HEK293T (cell line): Measurements from ENCODE around the gene FAM78A.

Experiments used
- CTCF ChIA-PET: fragments of 350-600 bp; formaldehyde crosslinking; extraction: SDS; loops from one replicate; lab custom pipeline; 2021; ENCODE audit warnings: antibody characterized with exemption, inconsistent platforms; lab: Yijun Ruan, JAX
- POLR2A ChIA-PET: fragments of 350-600 bp; formaldehyde crosslinking; extraction: SDS; loops from one replicate; lab custom pipeline; 2020; ENCODE audit warnings: antibody characterized with exemption, inconsistent platforms; lab: Yijun Ruan, JAX
- DNase-seq: peaks from one replicate; pipeline ENCODE4 v3.0.0; 2012; ENCODE audit warnings: mixed read lengths; ENCODE audit errors: extremely low spot score
- ARNT ChIP-seq: fragments of 450-650 bp; IDR thresholded peaks from 2 replicates; pipeline ENCODE4 v1.6.1; 2017; ENCODE audit warnings: mild to moderate bottlenecking
- BHLHE40 ChIP-seq: fragments of 450-650 bp; IDR thresholded peaks from 2 replicates; pipeline ENCODE4 v1.6.1; 2016; ENCODE audit warnings: mild to moderate bottlenecking, moderate library complexity, borderline replicate concordance
- CTBP1 ChIP-seq: fragments of 450-650 bp; IDR thresholded peaks from 2 replicates; pipeline ENCODE4 v1.6.1; 2016; ENCODE audit warnings: borderline replicate concordance
- ELF4 ChIP-seq: fragments of 450-650 bp; IDR thresholded peaks from 2 replicates; pipeline ENCODE4 v1.6.1; 2017; ENCODE audit warnings: antibody characterized with exemption
- FOXA1 ChIP-seq: fragments of 450-650 bp; IDR thresholded peaks from 2 replicates; pipeline ENCODE4 v1.6.1; 2016; ENCODE audit warnings: mild to moderate bottlenecking
- FOXK2 ChIP-seq: fragments of 450-650 bp; IDR thresholded peaks from 2 replicates; pipeline ENCODE4 v1.6.1; 2016; ENCODE audit warnings: mild to moderate bottlenecking
- FOXM1 ChIP-seq: fragments of 450-650 bp; IDR thresholded peaks from 2 replicates; pipeline ENCODE4 v1.6.1; 2017; ENCODE audit warnings: mild to moderate bottlenecking, borderline replicate concordance
- HDGF ChIP-seq: fragments of 450-650 bp; IDR thresholded peaks from 2 replicates; pipeline ENCODE4 v1.6.1; 2017; ENCODE audit warnings: antibody characterized with exemption, borderline replicate concordance
- L3MBTL2 ChIP-seq: fragments of 450-650 bp; conservative IDR thresholded peaks from 2 replicates; pipeline ENCODE4 v1.6.1; 2016; ENCODE audit warnings: mild to moderate bottlenecking
- LEF1 ChIP-seq: fragments of 450-650 bp; IDR thresholded peaks from 2 replicates; pipeline ENCODE4 v1.6.1; 2017; ENCODE audit warnings: mild to moderate bottlenecking, borderline replicate concordance
- NFRKB ChIP-seq: fragments of 450-650 bp; IDR thresholded peaks from 2 replicates; pipeline ENCODE4 v1.6.1; 2016; ENCODE audit warnings: mild to moderate bottlenecking, moderate library complexity
- PKNOX1 ChIP-seq: fragments of 450-650 bp; IDR thresholded peaks from 2 replicates; pipeline ENCODE4 v1.6.1; 2016
- SP1 ChIP-seq: fragments of 450-650 bp; IDR thresholded peaks from 2 replicates; pipeline ENCODE4 v1.6.1; 2017
- SUZ12 ChIP-seq: fragments of 450-650 bp; IDR thresholded peaks from 2 replicates; pipeline ENCODE4 v1.6.1; 2016; ENCODE audit warnings: mild to moderate bottlenecking
- TARDBP ChIP-seq: fragments of 450-650 bp; IDR thresholded peaks from 2 replicates; pipeline ENCODE4 v1.6.1; 2016
- ZNF384 ChIP-seq: fragments of 450-650 bp; IDR thresholded peaks from 2 replicates; pipeline ENCODE4 v1.6.1; 2016

FAM78A gene

GRCh38 chr9:131298816-131299215 is 22.5 kb upstream of the FAM78A start:
- ChIA-PET POLR2A (no interaction called here), CTCF (no interaction called here)
- no peak for DNase-seq
- TF ChIP-seq FOXM1 (no peak), HDGF (no peak), PKNOX1 (no peak), FOXA1 (no peak), L3MBTL2 (no peak), FOXK2 (no peak), NFRKB (no peak), ELF4 (no peak), BHLHE40 (no peak), SP1 (no peak), TARDBP (no peak), SUZ12 (no peak), LEF1 (no peak), ARNT (no peak), ZNF384 (no peak), CTBP1 (no peak)

- no peak for TF ChIP-seq SUZ12
- TF ChIP-seq LEF1: no peak
- TF ChIP-seq HDGF: no peak
- TF ChIP-seq TARDBP: no peak
- TF ChIP-seq FOXM1: no peak
- TF ChIP-seq CTBP1: no peak
- no peak for TF ChIP-seq NFRKB
- no peak for TF ChIP-seq ARNT
- no peak for TF ChIP-seq FOXA1
- no peak for TF ChIP-seq FOXK2
- TF ChIP-seq BHLHE40: no peak
- no peak for TF ChIP-seq L3MBTL2
- TF ChIP-seq ZNF384: no peak
- no peak for TF ChIP-seq ELF4
- no peak for TF ChIP-seq PKNOX1
- ChIA-PET POLR2A (no interaction called here), CTCF (no interaction called here)
- DNase-seq: no peak
Observed at GRCh38 chr9:131298341-131298740, 22.0 kb upstream of the FAM78A start.

- ChIA-PET POLR2A (no interaction called here), CTCF (no interaction called here)
- TF ChIP-seq LEF1 (no peak), NFRKB (no peak), FOXK2 (no peak), L3MBTL2 (no peak), ARNT (no peak), PKNOX1 (no peak), FOXM1 (no peak), SP1 (no peak), CTBP1 (no peak), HDGF (no peak), ZNF384 (no peak), SUZ12 (no peak), ELF4 (no peak), BHLHE40 (no peak), FOXA1 (no peak), TARDBP (no peak)
- DNase-seq: no peak
Observed at GRCh38 chr9:131297903-131298302, 21.6 kb upstream of the FAM78A start.

DNA sequence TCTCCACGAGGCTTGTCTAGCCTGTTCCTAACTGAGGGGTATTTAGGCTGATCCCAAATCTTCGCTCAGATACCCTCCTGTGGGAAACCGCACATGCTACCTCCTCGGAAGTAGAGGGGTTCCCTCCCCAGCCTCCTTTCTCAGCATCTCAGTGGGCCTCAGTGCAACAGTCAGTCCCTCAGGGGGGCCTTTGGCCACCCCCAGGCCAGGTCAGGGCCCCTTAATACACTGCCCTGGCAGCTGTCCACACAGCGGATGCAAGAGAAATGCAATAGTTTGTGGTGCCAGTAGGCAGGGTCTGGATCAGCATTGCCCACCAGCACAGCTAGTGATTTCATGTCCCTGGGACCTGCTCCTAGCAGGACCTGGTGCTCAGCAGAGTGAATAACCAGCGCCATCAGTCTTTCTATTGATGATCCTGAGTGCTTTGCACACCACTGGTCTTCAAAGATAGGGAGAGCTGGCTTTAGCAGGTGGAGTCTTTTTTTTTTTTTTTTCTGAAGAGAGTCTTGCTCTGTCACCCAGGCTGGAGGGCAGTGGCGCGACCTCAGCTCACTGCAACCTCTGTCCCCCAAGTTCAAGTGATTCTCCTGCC is 20.7 kb upstream of the FAM78A start:
- CTCF ChIA-PET: no interaction called here
- POLR2A ChIA-PET: interaction anchor here (1.0 kb wide), 1 partner anchor 18 kb away, joined by 5 read pairs; no protein-coding TSS in a partner anchor
- no peak for DNase-seq
- TF ChIP-seq TARDBP: no peak
- TF ChIP-seq ARNT: no peak
- no peak for TF ChIP-seq ELF4
- no peak for TF ChIP-seq FOXA1
- no peak for TF ChIP-seq SUZ12
- TF ChIP-seq BHLHE40: no peak
- no peak for TF ChIP-seq FOXK2
- TF ChIP-seq FOXM1: no peak
- TF ChIP-seq LEF1: no peak
- TF ChIP-seq HDGF: no peak
- no peak for TF ChIP-seq CTBP1

DNA sequence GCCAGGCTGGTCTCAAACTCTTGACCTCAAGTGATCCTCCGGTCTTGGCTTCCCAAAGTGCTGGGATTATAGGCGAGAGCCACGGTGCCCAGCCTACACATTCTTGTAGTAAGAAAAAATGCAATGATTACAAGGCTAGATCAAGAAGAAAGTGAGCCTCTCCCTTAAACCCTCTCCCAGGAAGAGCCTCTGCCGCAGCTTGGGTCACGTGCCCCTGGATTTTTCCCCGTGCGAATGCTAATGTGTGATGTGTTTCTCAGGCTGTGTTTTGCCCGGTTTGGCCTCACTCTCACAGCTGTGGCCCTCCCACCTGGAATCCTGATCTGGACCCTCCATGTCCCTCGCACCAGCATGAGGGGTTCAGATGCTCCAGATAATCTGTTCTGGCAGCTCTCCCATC is 20.1 kb upstream of the FAM78A start:
- TF ChIP-seq PKNOX1 (no peak), FOXM1 (no peak)
- CTCF ChIA-PET: no interaction called here
- POLR2A ChIA-PET: interaction anchor here (1.0 to 1.5 kb wide), 2 partner anchors 9 to 18 kb away, joined by 3 to 5 read pairs; no protein-coding TSS in a partner anchor
- DNase-seq: no peak

DNA sequence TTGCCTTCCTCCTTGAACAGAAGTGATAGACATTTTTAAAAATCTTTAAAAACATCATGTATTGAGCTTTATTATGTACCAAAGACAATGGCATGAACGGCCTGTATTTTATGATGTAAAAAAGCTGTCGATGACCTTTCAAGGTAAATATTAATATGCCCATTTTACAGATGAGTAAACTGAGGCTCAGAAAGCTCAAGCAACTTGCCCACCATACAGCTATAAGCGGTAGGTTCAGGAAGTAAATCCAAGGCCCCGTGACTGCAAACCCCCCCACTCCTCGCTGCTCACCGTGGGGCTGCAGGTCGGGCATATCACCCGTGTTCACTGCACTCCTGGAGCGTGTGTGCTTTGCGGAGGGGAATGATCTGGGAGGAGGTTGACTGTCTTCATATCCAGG is 16.6 kb upstream of the FAM78A start:
- TF ChIP-seq LEF1 (no peak), ZNF384 (no peak), TARDBP (no peak), BHLHE40 (no peak), ELF4 (no peak)
- no peak for DNase-seq
- POLR2A ChIA-PET: no interaction called here
- CTCF ChIA-PET: no interaction called here
